ENCODE data around the gene ZBTB16.

- TF ChIP-seq, protein P1, sequence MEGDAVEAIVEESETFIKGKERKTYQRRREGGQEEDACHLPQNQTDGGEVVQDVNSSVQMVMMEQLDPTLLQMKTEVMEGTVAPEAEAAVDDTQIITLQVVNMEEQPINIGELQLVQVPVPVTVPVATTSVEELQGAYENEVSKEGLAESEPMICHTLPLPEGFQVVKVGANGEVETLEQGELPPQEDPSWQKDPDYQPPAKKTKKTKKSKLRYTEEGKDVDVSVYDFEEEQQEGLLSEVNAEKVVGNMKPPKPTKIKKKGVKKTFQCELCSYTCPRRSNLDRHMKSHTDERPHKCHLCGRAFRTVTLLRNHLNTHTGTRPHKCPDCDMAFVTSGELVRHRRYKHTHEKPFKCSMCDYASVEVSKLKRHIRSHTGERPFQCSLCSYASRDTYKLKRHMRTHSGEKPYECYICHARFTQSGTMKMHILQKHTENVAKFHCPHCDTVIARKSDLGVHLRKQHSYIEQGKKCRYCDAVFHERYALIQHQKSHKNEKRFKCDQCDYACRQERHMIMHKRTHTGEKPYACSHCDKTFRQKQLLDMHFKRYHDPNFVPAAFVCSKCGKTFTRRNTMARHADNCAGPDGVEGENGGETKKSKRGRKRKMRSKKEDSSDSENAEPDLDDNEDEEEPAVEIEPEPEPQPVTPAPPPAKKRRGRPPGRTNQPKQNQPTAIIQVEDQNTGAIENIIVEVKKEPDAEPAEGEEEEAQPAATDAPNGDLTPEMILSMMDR (IDR thresholded peaks at IDR 0.05), result no peak
- TF ChIP-seq EZH2 (IDR thresholded peaks at IDR 0.05) (no peak), EZH2phosphoT487 (IDR thresholded peaks at IDR 0.05) (no peak)
Observed at GRCh38 chr11:114175706-114176105, 116.2 kb downstream of the ZBTB16 start.

All from neural progenitor cell (in vitro differentiated cells).